Right cardiac atrium (tissue), 5 donors: ENCODE results near the gene PLEKHA6. TPM values are rescaled to one million over a fixed set of nuclear protein-coding genes. Genes with fewer than 3 reads are reported as not detected.

Experiments
- ATAC-seq, 2 donors: fragments of 200-7000 bp; cut with Tn5 transposase; one replicate each; pipeline versions ENCODE4 v1.8.0 to v1.9.1; 2020; ENCODE audit warnings: moderate library complexity in 2 of 2, mild to moderate bottlenecking in 1 of 2
- DNase-seq, 3 donors: peaks; one replicate each; pipeline ENCODE4 v3.0.0-alpha.2; 2020
- H3K27ac ChIP-seq: one replicate; pipeline ENCODE4 v1.5.1; 2013; ENCODE audit warnings: mild to moderate bottlenecking, low read length, control low read depth, moderate library complexity
- H3K27me3 ChIP-seq: one replicate; pipeline ENCODE4 v1.6.1; 2013; ENCODE audit not compliant: control insufficient read depth, insufficient read depth
- H3K4me1 ChIP-seq: one replicate; pipeline ENCODE4 v1.6.1; 2013; ENCODE audit warnings: low read length; ENCODE audit not compliant: control insufficient read depth, insufficient read depth
- H3K4me3 ChIP-seq: one replicate; pipeline ENCODE4 v1.5.1; 2013; ENCODE audit warnings: low read length, control low read depth
- H3K9me3 ChIP-seq: one replicate; pipeline ENCODE4 v1.6.1; 2013; ENCODE audit warnings: low read length; ENCODE audit not compliant: control insufficient read depth
- WGBS: extraction: QIAGEN DNeasy Blood & Tissue Kit; methylation state at CpG from one replicate; pipeline ENCODE4 v1.1.7; 2013; 5-methylcytosine and 5-hydroxymethylcytosine counted together
- intact Hi-C, 4 donors: fragments of 100-400 bp; cut with DNase I; formaldehyde crosslinking; loops; one replicate each; pipeline versions ENCODE4 v1.11.0 to v1.14.0; 2022 to 2023
- long read RNA-seq, 4 donors: library from polyadenylated mRNA; unstranded; transcript quantifications; one replicate each; pipeline ENCODE4 v2.0.0, GENCODE V29; 2020 to 2021
- polyA plus RNA-seq: library from polyadenylated mRNA; stranded (reverse); fragments of 200-250 nt; gene quantifications from one replicate; pipeline ENCODE4 v1.2.3, GENCODE V29; 2013
- total RNA-seq, 4 donors: library from RNA; stranded (reverse); fragmentation: NEBNext Ultra II Directional; extraction: Animal tissue kit (Norgen Biotek cat#: 25700); gene quantifications; one replicate each; pipeline ENCODE4 v1.2.1, GENCODE V29; 2021
- donor health status: healthy with polysubstance abuse.
- donor health status: DM: no; HTN: yes; CAD: no.
- donor health status: DM: no; HTN: no; CAD: no.
- donor health status: DM: no; HTN: yes; CAD: no; lungs with severe emphysema.
- donor health status: DM: yes; HTN: yes; CAD: no.

PLEKHA6 gene, protein sequence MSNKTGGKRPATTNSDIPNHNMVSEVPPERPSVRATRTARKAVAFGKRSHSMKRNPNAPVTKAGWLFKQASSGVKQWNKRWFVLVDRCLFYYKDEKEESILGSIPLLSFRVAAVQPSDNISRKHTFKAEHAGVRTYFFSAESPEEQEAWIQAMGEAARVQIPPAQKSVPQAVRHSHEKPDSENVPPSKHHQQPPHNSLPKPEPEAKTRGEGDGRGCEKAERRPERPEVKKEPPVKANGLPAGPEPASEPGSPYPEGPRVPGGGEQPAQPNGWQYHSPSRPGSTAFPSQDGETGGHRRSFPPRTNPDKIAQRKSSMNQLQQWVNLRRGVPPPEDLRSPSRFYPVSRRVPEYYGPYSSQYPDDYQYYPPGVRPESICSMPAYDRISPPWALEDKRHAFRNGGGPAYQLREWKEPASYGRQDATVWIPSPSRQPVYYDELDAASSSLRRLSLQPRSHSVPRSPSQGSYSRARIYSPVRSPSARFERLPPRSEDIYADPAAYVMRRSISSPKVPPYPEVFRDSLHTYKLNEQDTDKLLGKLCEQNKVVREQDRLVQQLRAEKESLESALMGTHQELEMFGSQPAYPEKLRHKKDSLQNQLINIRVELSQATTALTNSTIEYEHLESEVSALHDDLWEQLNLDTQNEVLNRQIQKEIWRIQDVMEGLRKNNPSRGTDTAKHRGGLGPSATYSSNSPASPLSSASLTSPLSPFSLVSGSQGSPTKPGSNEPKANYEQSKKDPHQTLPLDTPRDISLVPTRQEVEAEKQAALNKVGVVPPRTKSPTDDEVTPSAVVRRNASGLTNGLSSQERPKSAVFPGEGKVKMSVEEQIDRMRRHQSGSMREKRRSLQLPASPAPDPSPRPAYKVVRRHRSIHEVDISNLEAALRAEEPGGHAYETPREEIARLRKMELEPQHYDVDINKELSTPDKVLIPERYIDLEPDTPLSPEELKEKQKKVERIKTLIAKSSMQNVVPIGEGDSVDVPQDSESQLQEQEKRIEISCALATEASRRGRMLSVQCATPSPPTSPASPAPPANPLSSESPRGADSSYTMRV
- 10 to 100 TPM; 17.7 to 55.4 (median 37.7) TPM for total RNA-seq
- 17.7 TPM for polyA plus RNA-seq
- long read RNA-seq, donor 1, partial matches to known transcripts: 16 of 43 reads
- long read RNA-seq, donor 1, other reads (novel, unspliced or antisense): 27 of 43 reads
- long read RNA-seq, donor 2, partial matches to known transcripts: 12 of 32 reads
- long read RNA-seq, donor 2, other reads (novel, unspliced or antisense): 20 of 32 reads
- long read RNA-seq, donor 3, partial matches to known transcripts: 48 of 84 reads
- long read RNA-seq, donor 3, other reads (novel, unspliced or antisense): 36 of 84 reads
- long read RNA-seq, donor 4, partial matches to known transcripts: 24 of 44 reads
- long read RNA-seq, donor 4, other reads (novel, unspliced or antisense): 20 of 44 reads

DNA sequence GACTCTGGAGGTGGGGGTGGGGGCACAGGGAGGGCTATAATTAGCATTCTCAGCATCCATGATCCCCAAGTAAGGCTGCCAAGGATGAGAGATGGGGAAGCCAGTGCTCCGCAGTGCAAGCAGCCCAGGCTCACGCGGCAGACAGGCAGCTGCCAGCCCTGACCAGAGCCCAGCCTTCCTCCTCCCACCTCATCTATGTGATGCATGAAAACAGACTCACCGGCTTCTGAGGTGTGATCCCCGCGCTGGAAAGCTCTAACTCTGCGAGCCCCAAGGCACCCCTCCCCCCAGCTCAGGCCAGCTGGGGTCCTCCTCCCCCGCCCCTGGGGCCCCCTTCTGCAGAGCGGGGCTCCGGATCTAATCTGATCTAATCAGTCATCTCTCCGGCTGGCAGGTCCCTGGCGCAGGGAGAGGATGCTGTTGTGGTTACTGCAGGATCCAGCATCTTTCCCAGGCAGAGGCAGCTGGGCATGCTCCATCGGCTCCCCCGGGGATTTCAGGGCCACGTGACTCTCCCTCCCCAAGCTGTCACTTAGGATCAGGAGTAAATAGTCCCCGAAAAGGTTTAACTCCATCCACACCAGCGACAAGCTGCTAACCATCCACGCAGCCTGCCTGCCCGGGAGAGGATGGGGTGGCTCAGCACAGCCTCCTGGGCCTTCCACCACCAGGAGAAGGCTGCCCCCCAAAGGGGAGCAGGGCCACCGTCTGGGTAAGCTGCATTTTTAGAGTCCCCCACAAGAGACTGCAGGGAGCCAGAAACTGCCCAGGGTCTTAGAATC is at the start of gene PLEKHA6:
Gene PLEKHA6, minus strand, starts transcription at position 456 of the 782 bp plus-strand sequence. CDS start 86,202 bp downstream, outside the sequence.
- no peaks in the 10 kb centered on the region for H3K27me3 ChIP-seq
- H3K27ac ChIP-seq: no peak within 1 kb of the TSS
- H3K9me3 ChIP-seq: no peaks in the 10 kb centered on the region
- 4% methylated on average over 20 of the region's 20 CpGs for WGBS
- ATAC-seq: peak; percentile 35 to 48
- intact Hi-C loops: loop anchor here (5.0 to 10.0 kb wide), 4 partner anchors 52 to 142 kb away; no protein-coding TSS in a partner anchor
- peaks cover 7% of the 10 kb centered on the region for H3K4me1 ChIP-seq
- DNase-seq: peak; percentile 68 to 91 (median 90)
- H3K4me3 ChIP-seq: no peak within 1 kb of the TSS

DNA sequence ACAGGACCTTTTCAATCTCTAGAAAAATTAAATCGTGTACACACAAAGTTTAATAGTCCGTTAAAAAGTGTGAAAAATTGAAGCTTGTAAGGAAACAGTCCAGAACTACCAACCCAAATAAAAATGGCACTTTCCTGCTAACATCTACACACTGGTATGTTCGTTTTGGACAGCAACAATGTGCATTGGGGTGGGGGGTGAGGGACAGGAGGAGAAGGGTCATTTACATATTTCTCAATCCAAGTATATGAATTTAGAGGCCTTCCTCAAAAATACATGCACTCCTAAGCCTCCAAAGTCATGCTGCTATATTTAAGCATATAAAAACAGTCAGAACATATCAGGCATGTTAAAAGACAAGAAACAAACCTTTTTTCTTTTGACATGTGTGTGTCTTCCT is 49.4 kb upstream of the PLEKHA6 start:
- DNase-seq (no peak), ATAC-seq (no peak)
- no peaks in the 10 kb centered on the region for H3K27me3 ChIP-seq
- no peaks in the 10 kb centered on the region for H3K9me3 ChIP-seq
- 1% methylated on average over 3 of the region's 3 CpGs for WGBS
- H3K4me3 ChIP-seq: peak overlapping the region; percentile 93
- intact Hi-C loops: no loop called here
- H3K27ac ChIP-seq: no peak overlapping the region
- no peaks in the 10 kb centered on the region for H3K4me1 ChIP-seq

DNA sequence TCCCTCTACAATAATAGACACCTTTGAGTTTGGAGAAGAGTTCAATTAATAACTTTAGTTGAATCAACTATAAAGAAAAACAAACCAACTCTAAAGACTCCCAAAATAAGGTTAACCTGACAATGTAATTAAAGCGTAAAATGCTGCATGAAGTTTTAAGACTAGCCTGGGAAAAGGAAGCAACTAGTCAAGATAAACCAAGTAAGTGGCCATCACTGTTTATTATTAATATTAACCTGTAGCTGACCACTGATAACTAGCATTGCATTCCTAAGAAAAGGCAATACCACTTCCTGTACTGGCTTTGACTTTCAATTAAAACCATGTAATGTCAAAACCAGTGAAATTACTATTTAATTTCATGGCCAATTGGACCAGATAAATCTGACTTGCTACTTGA is 48.9 kb upstream of the PLEKHA6 start:
- Histone ChIP-seq H3K27me3 (no peaks in the 10 kb centered on the region), H3K9me3 (no peaks in the 10 kb centered on the region), H3K27ac (no peak overlapping the region), H3K4me3 (peak overlapping the region; percentile 93), H3K4me1 (no peaks in the 10 kb centered on the region)
- ATAC-seq: no peak
- WGBS: 3% methylated on average over 1 of the region's 1 CpG
- DNase-seq: no peak
- intact Hi-C loops: no loop called here

DNA sequence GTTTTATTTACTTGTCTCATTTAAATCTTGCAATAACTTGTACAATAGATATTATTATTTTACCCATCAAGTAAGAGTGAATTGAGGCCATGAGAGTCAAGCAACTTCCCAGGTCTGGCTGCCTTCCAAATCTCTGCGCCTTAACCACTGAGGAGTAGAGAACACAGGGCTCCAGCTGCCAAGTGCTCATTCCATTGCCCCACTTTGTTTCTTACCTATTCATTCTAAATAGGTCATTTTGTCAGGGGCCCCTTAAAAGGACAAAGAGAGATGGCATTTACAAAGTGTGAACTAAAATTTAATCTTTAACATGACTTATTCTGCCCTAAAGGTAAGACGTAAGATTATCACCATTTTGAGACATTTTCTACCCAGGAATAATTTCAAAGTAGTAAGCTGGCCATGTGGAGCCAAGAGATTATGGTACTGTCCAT is 48.4 kb upstream of the PLEKHA6 start:
- intact Hi-C loops: no loop called here
- ATAC-seq (no peak), DNase-seq (peak; percentile 77 to 92 (median 80))
- WGBS: 2% methylated on average over 2 of the region's 2 CpGs
- Histone ChIP-seq H3K4me1 (no peaks in the 10 kb centered on the region), H3K27ac (no peak overlapping the region), H3K4me3 (peak overlapping the region; percentile 93), H3K27me3 (no peaks in the 10 kb centered on the region), H3K9me3 (no peaks in the 10 kb centered on the region)

DNA sequence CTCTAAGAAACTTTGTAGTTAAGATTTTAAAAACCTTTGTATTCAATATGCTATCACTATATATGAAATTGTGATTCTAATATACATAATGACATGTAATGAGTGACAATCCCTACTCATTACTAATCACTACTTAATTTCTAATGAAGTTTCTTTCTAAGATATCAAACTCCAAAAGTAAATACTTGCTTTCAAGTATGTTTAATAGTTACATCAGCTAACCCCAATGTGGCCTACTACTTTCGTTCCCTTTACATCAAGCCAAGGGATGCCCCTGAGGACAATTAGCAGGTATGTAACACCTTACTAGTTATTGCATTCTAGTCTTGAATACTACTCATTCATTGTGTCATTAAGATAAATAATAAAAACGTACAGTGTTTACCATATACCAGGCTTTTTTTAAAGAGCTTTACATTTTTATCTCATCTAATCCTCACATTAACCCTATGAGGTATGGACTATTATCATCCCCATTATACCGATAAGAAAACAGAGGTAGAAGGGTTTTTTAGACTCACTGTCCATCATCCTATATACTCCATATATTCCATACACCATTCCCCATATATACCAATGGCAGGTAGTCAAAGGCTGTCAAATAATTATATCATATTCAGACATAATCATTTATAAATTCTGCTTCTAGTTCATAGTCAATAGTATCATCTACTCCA is 47.7 kb upstream of the PLEKHA6 start:
- H3K9me3 ChIP-seq: no peaks in the 10 kb centered on the region
- WGBS: under 1% methylated on average over 3 of the region's 3 CpGs
- ATAC-seq (no peak), DNase-seq (no peak)
- H3K27ac ChIP-seq: no peak overlapping the region
- intact Hi-C loops: no loop called here
- no peaks in the 10 kb centered on the region for H3K27me3 ChIP-seq
- H3K4me1 ChIP-seq: no peaks in the 10 kb centered on the region
- H3K4me3 ChIP-seq: peak overlapping the region; percentile 93

DNA sequence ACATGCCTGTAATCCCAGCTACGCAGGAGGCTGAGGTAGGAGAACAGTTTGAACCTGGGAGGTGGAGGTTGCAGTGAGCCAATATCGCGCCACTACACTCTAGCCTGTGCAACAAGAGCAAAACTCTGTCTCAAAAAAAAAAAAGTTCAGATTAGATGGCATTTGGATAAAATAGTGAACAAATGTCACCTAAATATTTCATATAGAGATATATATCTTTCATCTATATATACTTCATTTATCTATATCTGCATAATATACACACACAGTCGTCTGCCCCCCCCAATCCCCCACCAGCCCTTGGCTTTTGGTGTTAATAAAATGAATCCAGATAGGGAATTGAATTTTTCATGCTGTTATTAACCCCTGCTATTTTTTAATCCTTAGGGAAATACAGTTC is 46.9 kb upstream of the PLEKHA6 start:
- intact Hi-C loops: no loop called here
- ATAC-seq: no peak
- H3K4me3 ChIP-seq: peak overlapping the region; percentile 49
- WGBS: 57% methylated on average over 4 of the region's 4 CpGs
- H3K27ac ChIP-seq: no peak overlapping the region
- no peaks in the 10 kb centered on the region for H3K27me3 ChIP-seq
- no peaks in the 10 kb centered on the region for H3K4me1 ChIP-seq
- no peak for DNase-seq
- no peaks in the 10 kb centered on the region for H3K9me3 ChIP-seq

DNA sequence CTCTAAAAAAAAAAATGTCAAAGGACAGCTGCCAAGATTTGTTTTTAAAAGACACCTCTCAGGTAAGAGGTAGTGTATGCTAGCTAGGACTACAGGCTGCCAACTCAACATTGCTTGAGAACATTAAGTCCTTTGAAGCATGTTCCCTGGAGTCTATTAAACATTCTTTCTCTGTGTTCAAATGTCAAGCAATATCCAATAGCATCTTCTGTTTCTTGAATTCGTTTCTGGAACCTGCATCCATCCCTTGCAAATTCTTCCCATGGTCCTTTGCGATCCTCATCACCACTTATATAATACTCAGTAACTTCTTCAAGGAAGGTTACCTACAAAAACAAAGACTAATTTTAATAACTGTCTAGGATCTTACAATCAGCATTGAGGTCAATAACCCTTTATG is 46.3 kb upstream of the PLEKHA6 start:
- no peak for DNase-seq
- no peak for ATAC-seq
- Histone ChIP-seq H3K4me1 (no peaks in the 10 kb centered on the region), H3K27ac (no peak overlapping the region), H3K27me3 (no peaks in the 10 kb centered on the region), H3K9me3 (no peaks in the 10 kb centered on the region), H3K4me3 (peak overlapping the region; percentile 49)
- 33% methylated on average over 2 of the region's 2 CpGs for WGBS
- intact Hi-C loops: no loop called here

DNA sequence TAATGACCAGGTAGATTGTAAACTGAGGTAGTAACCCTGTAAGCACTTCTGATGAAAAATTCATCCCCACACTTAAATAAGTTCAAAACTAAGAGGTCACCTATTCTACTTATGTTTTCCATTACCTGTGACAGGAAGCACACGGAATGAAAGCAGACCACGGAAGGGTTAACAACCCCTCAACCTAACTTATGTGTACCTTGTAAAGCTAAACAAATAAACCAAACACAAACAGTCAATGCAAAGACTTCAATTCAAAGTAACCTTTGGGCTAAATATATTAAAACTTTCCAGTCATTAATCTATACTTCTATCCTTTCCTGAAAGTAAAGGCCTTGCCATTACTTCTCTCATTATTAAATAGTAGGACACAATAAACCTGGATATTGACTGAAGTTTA is 44.9 kb upstream of the PLEKHA6 start:
- ATAC-seq (no peak), DNase-seq (no peak)
- Histone ChIP-seq H3K27me3 (no peaks in the 10 kb centered on the region), H3K4me3 (no peak overlapping the region), H3K27ac (no peak overlapping the region), H3K9me3 (no peaks in the 10 kb centered on the region), H3K4me1 (no peaks in the 10 kb centered on the region)
- 71% methylated on average over 2 of the region's 2 CpGs for WGBS
- intact Hi-C loops: no loop called here

DNA sequence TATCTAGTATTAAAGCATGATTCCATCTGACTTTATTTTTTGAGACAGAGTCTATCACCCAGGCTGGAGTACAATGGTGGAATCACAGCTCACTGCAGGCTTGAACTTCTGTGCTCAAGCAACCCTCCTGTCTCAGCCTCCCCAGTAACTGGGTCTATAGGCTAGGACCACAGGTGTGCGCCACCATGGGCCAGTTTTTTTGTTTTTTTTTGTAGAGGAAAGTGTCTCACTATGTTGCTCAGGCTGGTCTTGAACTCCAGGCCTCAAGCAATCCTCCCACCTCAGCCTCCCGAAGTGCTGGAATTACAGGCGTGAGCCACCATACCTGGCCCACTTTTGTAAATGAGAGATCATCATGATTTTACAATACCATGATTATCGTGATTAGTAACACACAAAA is 42.7 kb upstream of the PLEKHA6 start:
- DNase-seq: no peak
- WGBS: 96% methylated on average over 4 of the region's 4 CpGs
- Histone ChIP-seq H3K9me3 (no peaks in the 10 kb centered on the region), H3K4me3 (no peak overlapping the region), H3K27ac (no peak overlapping the region), H3K4me1 (no peaks in the 10 kb centered on the region), H3K27me3 (no peaks in the 10 kb centered on the region)
- intact Hi-C loops: no loop called here
- ATAC-seq: no peak
